IPS-NIHi7 (cell line): ENCODE data around the gene TVP23A.
"Not testable (repeated sequence)": the region's sequence is repeated elsewhere in the genome, so short reads cannot be mapped to it uniquely, and the experiment has no call there.

Source experiments
- DNase-seq: peaks from one replicate; pipeline ENCODE4 v3.0.0; 2012; ENCODE audit warnings: mixed read lengths; ENCODE audit errors: extremely low spot score

TVP23A gene

GRCh38 chr16:10799736-10800135, 18.9 kb downstream of the TVP23A start:
- DNase-seq = no peak

GRCh38 chr16:10791048-10791447, 27.5 kb downstream of the TVP23A start:
- no peak for DNase-seq

- not testable (repeated sequence) for DNase-seq
These were observed 30.0 kb downstream of the TVP23A start for GRCh38 chr16:10788630-10789029.

GRCh38 chr16:10787304-10787703, 31.3 kb downstream of the TVP23A start:
- no peak for DNase-seq

- DNase-seq = no peak
These were observed 36.0 kb downstream of the TVP23A start for GRCh38 chr16:10782628-10783027.

GRCh38 chr16:10780628-10781027, 38.0 kb downstream of the TVP23A start:
- DNase-seq = no peak

GRCh38 chr16:10779908-10780307, 38.7 kb downstream of the TVP23A start:
- DNase-seq = not testable (repeated sequence)

GRCh38 chr16:10777356-10777755, 41.2 kb downstream of the TVP23A start:
- no peak for DNase-seq

- not testable (repeated sequence) for DNase-seq
These were observed 41.7 kb downstream of the TVP23A start for GRCh38 chr16:10776923-10777322.

- no peak for DNase-seq
These were observed 42.3 kb downstream of the TVP23A start for GRCh38 chr16:10776280-10776679.

- no peak for DNase-seq
These were observed 47.7 kb downstream of the TVP23A start for GRCh38 chr16:10770907-10771306.

GRCh38 chr16:10769381-10769780, 49.2 kb downstream of the TVP23A start:
- DNase-seq = no peak

- DNase-seq = no peak
These were observed 51.5 kb downstream of the TVP23A start for GRCh38 chr16:10767127-10767526.

GRCh38 chr16:10765772-10766171, 52.8 kb downstream of the TVP23A start:
- DNase-seq = no peak

GRCh38 chr16:10763456-10763855, 55.1 kb downstream of the TVP23A start:
- no peak for DNase-seq

- no peak for DNase-seq
These were observed 56.1 kb downstream of the TVP23A start for GRCh38 chr16:10762336-10763016.

- DNase-seq = no peak
These were observed 57.2 kb downstream of the TVP23A start for GRCh38 chr16:10761373-10761772.

GRCh38 chr16:10760858-10761257, 57.7 kb downstream of the TVP23A start:
- no peak for DNase-seq

GRCh38 chr16:10756574-10756973, 62.0 kb downstream of the TVP23A start:
- DNase-seq = no peak

- DNase-seq = no peak
These were observed 63.7 kb downstream of the TVP23A start for GRCh38 chr16:10754941-10755340.

GRCh38 chr16:10753670-10754069, 64.9 kb downstream of the TVP23A start:
- DNase-seq = no peak

GRCh38 chr16:10752843-10753523, 65.6 kb downstream of the TVP23A start:
- DNase-seq = no peak

- DNase-seq = peak; percentile 40
These were observed 67.3 kb downstream of the TVP23A start for GRCh38 chr16:10751291-10751697.
